ENCODE data around the gene CDC27. TPM values are rescaled to one million over a fixed set of nuclear protein-coding genes. Genes with fewer than 3 reads are reported as not detected.
"Not testable (repeated sequence)": the region's sequence is repeated elsewhere in the genome, so short reads cannot be mapped to it uniquely, and the experiment has no call there.

The CDC27 gene
- total RNA-seq, 1 donor from 2014 or later = 121 TPM

DNA sequence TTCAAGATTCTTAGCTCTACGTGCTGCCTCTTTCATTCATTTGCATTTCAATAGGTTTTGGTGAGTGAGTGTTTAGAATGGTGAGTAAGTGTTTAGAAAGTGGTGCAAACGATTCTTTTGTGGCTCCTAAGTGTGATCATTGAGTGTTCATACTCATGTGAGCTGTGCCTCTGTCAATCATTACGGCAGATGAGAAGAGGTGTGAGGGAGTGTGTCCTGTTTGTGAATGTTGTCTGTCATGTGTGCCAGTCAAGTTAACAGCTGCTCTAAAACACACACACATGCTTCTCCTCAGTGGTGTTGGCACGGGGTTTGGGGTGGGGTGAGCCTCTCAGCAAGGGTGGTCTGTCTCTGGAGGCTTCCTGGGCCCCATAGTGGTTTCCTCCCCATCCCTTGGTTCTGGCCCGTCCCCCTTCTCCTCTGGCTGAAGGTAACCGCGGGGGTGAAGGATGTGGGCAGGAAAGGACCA lies 31.5 kb upstream of the CDC27 start:
- no peak for DNase-seq (ENCODE audit: low read depth in 2 of 2)

DNA sequence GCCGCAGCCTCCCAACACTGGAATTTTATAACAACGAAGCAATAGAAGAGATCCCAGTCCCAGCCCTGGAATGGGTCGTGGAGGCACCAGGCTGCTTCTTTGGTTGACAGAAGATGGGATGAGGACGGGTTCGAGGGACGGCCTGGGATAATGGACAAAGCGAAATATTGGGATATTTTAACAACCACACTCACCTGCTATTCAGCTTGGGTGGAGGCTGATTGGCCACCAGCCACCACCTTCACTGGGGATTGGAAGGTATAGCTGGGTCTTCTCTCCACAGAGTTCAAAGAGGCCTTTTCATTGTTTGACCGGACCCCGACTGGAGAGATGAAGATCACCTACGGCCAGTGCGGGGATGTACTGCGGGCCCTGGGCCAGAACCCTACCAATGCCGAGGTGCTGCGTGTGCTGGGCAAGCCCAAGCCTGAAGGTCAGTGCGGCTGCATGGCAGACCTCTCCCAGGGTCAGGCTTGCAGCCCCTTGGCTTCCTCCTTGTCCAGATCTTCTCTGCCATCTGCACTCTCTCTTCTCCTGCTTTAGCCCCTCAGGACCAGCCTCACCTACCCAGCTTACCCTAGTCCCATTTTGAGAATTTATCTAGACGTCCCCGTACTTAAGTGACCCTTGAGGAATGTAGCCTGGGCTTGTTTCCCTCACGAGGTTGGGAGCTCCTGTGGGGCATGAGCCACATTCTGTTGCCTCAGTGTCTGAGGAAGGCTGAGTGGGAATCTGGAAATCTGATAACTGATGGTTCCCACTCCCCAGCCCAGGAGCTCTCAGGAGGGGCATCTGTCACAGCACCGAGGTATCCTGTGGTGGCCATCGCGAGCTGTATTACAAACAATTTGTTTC lies 30.8 kb upstream of the CDC27 start:
- DNase-seq (ENCODE audit: low read depth in 2 of 2) = no peak

DNA sequence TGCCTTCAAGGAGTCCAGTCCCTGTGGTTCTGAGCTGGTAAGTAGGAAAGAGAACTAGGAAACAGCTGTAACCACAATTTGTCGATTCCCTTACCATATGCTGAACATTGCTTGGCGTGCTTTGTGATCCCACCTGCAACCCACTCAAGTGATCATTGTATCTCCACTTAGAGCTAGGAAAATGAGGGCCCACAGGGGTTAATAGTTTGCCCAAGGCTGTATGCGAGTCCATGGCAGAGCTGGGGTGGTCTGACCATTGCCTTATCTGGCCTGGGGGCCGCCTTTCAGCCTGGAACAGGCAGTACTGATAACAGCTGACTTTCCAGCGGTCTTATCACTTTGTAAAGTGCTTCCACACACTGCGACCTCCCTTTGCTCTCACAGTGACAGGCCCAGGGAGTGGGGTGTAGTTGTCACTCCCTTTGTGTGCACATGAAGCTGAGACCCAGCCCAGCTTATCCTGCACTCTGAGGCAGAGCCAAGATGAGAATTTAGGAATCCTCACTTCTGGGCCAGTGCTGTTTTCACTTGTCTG lies 29.9 kb upstream of the CDC27 start:
- peak; percentile 26 to 47 for DNase-seq (ENCODE audit: low read depth in 2 of 2)

DNA sequence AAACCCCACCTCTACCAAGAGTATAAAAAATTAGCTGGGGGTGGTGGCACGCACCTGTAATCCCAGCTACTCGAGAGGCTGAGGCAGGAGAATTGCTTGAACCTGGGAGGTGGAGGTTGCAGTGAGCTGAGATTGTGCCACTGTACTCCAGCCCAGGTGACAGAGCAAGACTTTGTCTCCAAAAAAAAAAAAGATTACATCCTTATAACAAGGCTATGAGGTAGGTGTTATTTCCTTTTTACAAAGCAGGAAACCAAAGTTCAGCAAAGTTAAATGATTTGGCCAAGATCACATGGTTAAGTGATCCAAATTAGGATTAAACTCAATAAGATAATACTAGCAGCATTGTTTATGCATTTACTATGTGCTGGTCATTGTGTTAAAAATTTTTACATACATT lies 28.2 kb upstream of the CDC27 start:
- peak in 1 of 2 donors; percentile 44 for DNase-seq (ENCODE audit: low read depth in 2 of 2)

DNA sequence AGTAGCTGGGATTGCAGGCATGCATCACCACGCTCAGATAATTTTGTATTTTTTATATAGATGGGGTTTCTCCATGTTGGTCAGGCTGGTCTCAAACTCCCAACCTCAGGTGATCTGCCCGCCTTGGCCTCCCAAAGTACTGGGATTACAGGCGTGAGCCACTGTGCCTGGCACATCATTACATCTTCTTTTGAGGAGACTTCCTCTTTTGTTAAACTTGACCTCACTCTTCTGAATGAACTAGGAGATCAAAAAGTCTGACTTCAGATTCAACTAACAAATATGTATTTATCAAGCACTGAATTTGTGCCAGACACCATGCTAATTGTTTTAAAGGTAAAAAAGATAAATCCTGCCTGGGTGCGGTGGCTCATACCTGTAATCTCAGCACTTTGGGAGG lies 27.7 kb upstream of the CDC27 start:
- not testable (repeated sequence) for DNase-seq (ENCODE audit: low read depth in 2 of 2)

DNA sequence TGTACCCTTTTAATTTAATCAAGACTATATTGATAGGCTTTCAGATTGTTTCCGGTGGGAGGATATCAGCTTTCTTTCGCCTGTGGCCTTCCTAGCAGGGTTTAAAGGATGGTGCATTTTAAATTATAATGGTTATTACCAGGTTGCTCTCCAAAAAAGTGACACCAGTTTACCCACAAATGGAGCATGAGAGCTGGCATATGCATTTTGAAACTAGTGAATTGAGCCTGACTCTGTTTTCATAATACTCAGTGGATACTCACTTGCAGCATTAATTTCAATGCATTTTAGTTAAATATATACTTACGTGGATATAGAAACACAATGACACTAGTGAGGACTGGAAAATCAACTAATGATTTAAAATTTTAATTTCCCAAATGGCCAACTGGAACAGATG lies 25.8 kb upstream of the CDC27 start:
- DNase-seq (ENCODE audit: low read depth in 2 of 2) = no peak

DNA sequence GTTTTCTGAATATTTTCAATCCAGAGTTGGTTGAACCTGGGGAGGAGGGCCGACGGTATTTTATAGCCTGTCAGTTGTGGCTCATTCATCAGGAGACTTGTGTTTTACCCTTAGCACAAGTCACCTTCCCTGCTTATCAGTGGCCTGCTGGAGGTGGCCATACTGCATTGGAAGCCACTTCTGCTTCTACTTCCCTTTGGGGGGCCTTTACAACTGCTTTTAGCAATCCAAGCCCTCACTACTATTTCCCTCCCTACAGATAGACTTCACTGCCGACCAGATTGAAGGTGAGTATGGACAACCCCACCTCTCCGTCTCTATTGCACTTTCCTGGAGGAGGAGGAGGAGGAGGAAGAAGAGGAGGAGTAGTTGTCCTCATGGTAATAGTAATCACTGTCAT lies 24.4 kb upstream of the CDC27 start:
- DNase-seq (ENCODE audit: low read depth in 2 of 2) = no peak

DNA sequence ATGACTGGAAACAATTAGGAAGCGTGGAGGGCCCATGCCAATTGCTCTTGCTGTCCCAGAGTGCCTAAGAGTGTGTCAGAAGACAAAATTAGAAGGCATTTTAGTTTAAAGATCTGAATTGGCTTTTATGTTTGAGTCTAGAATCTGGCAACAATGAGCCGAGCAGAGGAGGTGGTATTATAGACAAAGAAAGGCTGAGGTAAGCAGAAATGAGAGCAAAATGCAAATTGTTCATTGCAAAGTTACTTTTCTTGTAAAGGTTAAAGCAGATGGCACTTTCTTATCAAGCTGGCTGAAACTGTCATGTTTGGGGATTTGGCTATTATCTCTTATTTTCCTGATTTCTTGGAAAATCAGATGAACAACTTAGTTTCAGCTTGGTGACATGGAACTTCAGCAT lies 23.4 kb upstream of the CDC27 start:
- no peak for DNase-seq (ENCODE audit: low read depth in 2 of 2)

DNA sequence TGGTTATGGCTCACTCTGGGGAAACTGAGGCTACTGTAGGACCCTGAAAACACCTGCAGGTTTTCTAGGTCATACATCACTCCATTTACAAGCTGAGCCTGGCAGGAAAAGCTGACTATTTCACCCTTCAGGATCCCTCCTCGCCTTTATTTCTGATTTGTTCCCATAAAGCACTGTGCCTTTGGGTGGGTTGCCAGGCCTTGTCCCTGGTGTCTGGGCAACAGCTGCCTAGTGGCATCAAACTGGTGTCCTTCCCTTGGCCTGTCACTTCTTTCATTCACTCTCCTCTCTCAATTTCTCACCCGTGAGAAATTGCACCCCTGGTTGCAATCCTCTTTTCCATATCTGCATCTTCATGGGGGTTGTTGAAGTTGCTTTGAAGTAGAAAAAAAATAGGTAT lies 21.7 kb upstream of the CDC27 start:
- DNase-seq (ENCODE audit: low read depth in 2 of 2) = no peak

DNA sequence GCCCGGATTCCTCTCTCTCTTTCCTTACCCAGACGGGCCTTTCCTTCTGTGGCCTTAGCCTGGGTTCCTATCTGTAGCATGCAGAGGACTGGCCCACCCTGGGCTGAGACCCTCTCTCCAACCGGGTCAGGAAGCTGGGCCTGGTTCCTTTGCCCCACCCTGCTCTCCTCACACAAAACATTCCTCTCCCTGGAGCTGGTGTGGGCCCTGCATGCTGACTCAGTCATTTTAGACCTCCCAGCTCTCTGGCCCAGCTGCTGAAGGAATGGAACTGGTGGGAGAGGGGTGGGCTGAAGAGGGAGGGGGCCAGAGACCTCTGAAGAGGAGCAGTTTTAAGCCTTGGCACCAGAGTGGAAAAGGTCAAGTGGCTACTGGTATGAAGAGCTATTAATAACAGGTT lies 21.0 kb upstream of the CDC27 start:
- DNase-seq (ENCODE audit: low read depth in 2 of 2) = no peak

DNA sequence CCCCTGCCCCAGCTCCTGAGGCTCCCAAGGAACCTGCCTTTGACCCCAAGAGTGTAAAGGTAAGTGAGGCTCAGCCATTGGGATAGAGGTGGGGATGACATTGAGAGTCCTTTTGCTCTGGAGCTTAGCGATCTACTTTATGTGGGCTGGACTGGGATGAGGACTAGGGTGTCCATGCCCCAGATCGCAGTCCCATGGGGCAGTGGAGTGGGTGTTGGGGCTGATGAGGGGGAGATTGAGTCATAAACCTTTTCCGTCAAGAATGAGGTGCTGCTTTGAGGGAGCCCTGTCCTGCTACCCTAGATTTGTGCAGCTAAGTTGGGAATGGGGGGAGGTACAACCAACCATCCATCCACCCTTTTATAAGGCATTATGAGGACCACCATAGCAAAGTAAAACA lies 20.4 kb upstream of the CDC27 start:
- DNase-seq (ENCODE audit: low read depth in 2 of 2) = no peak

DNA sequence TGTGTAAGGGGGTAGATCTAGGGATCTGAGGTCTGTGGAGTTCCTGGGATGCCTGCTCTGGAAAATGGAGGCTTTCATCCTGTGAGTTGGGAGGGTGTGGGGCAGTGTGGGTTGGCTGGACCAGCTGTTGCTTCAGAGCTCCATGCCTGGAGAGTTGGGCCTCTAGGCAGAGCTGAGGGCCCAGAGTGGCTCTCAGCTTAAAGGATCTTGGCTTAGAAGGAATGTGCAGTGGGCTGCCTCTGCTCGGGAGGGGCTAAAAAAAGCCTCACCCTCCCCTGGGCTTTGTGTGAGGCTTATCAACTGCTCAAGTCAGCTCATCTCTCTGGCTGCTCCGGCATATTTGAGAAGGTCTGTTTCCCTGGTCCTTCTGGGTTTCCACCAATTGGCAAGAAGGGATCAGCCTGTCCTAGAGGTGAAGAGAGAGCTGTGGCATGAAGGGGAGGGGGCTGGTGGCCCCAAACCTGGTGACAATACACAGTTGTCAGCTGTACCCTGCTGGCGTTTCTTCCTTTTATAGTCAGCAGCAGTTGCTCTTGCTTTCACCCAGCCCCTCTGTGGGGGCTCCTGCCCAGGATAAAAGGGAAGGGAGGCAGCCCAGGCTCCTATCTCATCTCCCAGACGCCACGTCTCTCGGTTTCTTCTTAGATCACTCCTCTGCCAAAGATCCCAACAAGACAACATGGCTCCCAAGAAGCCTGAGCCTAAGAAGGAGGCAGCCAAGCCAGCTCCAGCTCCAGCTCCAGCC lies 19.8 kb upstream of the CDC27 start, which contains the start of gene MYL4:
MYL4 (plus strand) TSS at position 605 of the 745 bp plus-strand sequence; CDS start at position 680, 75 bp downstream.
- no peak for DNase-seq (ENCODE audit: low read depth in 2 of 2)

DNA sequence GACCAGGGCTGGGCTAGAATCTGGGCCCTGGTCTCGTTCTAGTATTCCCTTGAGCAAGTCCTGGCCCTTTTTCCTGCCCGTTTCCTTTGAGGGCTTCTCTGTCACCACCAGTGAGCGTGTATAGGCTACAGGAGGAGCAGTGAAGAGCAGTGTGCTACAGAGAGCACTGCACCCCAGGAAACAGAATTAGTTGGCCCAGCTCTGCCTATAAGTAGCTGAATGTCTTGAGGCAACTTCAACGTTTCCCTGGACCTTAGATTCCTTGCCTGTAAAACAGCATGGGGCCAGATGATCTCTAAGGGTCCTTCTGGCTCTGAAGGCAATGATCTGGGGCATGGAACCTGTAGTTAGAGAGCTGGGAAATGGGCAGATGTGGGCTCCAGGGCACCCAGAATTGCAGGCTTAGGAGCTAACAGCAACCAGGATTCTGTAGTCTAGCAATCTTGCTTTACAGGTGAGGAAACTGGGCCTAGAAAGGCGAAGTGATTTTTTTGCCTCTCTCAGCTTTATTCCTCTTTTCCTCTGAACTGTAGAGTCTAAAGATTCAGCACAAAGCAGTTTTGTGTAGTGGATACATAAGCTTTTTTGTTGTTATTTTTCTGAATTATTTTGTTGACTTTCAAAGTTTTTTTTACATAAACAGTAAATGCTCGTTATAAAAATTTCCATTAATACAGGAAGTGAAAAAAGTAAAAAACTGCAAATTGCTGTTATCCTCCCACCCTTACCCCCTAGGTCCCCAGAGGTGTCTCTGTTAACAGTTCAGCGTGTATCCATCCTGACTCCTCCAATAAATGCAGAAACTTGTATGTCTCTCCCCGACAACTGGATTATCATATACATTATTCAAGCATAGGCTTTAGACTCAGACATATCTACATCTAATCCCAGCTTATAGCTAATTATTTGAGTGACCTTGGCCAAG lies 18.3 kb upstream of the CDC27 start:
- no peak for DNase-seq (ENCODE audit: low read depth in 2 of 2)

DNA sequence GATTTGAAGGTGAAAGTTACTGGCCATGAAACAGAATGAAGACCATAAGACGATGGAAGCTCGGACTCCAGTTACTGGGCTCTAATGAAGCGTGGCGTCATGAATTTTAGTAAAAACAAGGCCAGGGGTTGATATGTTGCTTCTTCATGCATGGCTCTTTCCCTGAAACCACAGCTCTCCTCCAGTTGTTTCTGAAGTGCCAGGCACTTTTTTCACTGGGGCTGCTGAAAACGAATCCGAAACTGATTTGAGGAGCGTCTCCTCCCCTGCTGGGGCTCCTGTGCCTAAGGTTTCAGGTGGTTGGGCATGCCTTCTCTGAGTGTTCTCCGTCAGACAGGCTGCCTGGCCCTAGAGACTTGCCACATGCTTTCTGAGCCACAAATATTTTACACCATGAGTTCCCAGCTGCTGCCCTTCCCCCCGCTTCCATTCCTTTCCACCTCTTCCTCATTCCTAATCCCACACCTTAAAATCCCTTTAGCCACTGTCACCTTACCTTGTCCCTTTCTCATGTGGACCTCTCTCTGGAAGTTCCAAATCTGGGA lies 16.4 kb upstream of the CDC27 start:
- DNase-seq (ENCODE audit: low read depth in 2 of 2) = peak in 1 of 2 donors; percentile 27

DNA sequence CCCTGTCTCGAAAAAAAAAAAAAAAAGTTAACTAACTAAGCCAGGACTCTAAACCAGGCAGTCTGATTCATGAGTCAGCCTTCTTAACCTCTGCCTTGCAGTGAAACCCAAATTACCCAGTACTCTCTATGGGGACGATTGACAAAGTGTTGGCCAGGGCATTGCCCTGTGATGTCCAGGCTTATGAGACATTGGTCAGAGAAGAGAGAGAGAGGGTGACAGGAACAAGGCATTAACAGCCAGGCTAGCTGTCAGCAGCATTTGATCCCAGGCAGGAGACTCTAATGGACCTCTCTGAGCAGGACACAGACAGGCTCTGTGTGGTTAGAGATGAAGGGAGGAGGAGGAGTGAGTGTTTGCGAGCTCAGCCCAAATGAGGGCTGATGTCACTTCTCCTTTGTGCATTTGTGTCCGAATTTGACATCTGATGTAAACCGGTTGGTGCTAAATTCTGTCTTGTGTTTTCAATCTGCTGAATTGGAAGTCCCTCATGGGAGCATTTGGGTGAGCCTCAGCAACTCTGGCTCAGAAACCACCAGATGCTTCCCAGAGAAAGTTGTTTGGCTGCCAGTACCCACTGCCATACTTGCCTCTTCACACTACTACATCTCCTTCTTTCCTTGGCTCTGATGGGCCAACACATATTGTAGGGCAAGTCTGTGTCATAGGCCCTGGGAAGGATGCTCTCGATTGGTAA lies 15.8 kb upstream of the CDC27 start:
- DNase-seq (ENCODE audit: low read depth in 2 of 2) = no peak

DNA sequence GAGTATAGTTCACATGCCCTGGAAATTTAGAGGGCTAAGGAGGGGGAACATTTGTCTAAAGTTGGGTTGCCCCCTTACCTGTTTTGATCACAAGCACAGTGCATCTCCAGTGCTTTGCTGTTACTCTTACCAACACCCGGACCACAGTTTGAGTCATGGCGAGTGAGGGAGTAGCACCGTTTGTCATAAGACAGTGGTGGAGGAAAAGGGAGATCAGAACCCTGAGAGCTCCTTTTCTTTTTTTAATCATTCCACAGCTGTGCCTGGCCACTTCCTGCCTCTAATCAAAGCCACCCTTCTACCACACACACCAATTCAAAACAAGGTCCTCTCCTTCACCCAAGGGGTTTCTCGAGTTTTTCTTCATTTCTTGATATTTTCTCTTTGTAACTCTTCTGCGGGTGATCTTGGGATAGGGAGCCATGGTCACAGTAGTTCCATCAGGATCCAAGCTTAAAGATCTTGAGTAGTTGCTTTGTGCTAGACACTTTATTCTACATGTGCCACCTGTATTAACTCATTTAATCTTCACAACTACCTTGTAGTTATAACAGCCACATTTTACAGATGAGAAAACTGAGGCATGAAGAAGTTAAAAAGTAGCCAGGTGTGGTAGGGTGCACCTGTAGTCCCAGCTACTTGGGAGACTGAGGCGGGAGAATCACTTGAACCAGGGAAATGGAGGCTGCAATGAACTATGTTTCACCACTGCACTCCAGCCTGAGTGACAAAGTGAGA lies 15.1 kb upstream of the CDC27 start:
- peak in 1 of 2 donors; percentile 10 for DNase-seq (ENCODE audit: low read depth in 2 of 2)

DNA sequence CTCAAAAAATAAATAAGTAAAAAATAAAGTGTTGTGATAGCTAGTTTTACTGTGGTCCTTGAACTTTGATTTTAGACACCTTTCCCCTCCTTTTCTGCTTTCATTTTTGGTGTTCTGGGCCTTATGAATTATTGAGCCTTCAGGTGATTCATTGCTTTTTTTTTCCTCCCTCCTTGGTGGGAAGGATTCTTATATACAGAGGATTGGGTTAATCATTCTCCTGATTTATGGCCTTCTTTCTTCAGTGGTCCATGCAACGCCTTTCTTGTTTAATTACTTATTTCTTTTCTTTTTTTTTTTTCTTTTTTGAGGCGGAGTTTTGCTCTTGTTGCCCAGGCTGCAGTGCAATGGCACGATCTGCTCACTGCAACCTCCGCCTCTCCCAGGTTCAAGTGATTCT lies 12.1 kb upstream of the CDC27 start:
- DNase-seq (ENCODE audit: low read depth in 2 of 2) = no peak

DNA sequence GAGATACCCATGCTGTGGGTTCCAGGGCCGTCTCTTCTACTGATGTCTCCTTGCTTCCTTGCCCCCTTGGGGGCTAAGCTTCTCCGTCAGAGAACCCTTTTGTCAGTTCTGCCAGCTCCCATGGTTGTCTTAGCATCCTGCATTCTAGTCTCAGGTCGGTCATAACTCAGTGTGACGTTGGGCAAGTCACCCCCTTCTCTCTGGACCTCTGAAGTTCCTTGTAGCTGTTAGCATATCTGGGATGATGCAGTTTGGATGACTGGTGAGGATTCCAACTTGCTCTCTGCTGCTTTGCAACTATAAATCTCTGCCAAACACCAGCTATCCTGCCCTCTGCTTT lies 11.2 kb upstream of the CDC27 start:
- DNase-seq (ENCODE audit: low read depth in 2 of 2) = no peak

DNA sequence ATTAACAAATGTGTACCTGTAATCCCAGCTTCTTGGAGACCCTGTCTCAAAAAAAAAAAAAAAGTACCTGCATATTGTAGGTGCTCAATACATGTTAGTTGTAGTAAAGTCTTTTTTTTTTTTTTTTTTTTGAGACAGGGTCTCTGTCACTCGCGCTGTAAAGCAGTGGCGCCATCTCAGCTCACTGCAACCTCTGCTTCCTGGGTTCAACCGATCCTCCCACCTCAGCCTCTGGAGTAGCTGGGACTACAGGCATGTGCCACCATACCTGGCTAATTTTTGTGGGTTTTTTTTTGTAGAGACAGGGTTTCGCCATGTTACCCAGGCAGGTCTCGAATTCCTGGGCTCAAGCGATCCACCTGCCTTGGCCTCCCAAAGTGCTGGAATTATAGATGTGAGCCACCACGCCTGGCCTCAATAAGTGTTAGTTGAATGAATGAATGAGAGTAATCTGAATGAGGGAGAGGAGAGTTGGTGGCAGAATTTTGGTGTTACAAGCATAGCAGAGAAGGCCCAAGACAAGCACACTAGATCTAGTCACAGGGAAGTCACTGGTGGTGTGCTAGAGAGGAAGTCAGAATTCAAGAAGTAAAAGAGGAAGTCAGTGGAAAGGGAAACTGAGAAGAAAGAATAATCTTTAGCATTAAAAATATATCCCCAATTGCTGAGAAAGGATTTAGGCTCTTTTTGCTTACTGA lies 10.7 kb upstream of the CDC27 start:
- DNase-seq (ENCODE audit: low read depth in 2 of 2) = no peak
